Posterior cingulate gyrus (tissue), 11 donors: ENCODE measurements around the gene ERG.

Experiments
- DNase-seq, 10 donors: peaks; one replicate each; pipeline versions ENCODE4 v3.0.0 to v3.0.0-alpha.2; 2020 to 2021; ENCODE audit warnings: mixed read lengths in 3 of 10
- intact Hi-C: fragments of 100-400 bp; cut with DNase I; formaldehyde crosslinking; loops from one replicate; pipeline ENCODE4 v1.15.1; 2023

The ERG gene

GRCh38 chr21:38500073-38500472 lies 1.8 kb upstream of the ERG start:
- DNase-seq = no peak
- intact Hi-C loops = loop anchor here (10.0 kb wide), 1 partner anchor 215 kb away; no protein-coding TSS in a partner anchor

- intact Hi-C loops = no loop called here
These were observed 1.0 kb upstream of the ERG start for GRCh38 chr21:38499296-38499695.

DNA sequence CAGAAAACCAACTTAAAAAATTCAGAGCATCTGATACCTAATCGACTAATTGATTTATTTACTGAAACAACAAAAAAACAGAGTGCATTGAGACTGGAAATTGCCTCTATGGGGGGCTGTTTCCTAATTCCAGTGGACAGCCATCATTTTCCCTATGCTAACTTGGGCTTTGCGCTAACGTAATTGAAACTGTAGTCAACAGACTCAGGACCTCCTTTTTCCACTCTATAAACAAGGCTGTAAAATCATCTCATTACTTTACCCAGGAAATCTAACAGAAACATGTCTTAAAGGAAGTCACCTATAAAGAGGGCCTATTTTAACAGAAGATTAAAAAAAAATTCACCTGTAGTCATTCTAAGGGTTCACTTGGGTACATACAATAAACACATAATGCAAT lies 2.1 kb downstream of the ERG start:
- intact Hi-C loops = no loop called here
- DNase-seq = no peak

More at GRCh38 chr21:38499296-38499695, 1.0 kb upstream of the ERG start:
- DNase-seq = no peak

DNA sequence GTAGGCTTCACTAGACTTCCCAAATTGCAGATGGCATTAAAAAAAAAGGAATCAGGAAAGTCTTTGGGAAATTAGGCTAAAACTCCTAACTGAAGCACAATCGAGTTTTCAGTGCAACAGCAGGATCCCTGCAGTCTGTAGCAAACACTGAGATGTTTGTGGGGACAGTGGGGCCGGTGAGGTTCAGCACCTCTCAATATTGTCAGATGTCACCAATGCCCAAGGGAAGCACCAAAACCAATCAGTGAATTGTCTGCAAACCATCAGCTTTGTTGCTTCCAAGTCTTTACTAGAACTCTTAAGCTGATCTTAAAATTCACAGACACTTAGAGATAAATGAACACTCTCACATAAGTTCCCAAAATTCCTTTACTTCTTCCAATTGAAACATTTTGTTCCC lies 2.6 kb downstream of the ERG start:
- no peak for DNase-seq
- intact Hi-C loops = no loop called here

- intact Hi-C loops = no loop called here
- DNase-seq = no peak
These were observed 3.0 kb downstream of the ERG start for GRCh38 chr21:38495242-38495641.

DNA sequence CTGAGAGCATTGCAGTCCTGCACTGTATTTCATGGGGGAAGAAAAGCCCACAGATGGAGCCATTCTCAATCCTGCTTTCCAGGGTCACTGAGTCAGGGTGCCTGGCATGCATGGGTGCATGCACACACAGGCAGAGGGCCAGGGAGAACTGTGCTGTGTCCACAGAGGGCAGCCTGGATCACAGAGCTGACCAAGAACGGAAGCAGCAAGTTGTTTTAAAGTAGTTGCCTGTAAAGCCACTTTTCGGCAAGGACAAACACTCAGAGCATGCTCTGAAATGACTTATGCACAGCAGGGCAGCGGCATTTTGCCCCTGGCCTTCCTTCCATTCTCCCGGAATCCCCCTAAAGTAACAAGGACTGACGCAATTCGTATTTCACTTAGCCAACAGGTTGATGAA lies 3.6 kb downstream of the ERG start:
- no peak for DNase-seq
- intact Hi-C loops = no loop called here

- intact Hi-C loops = no loop called here
- DNase-seq = no peak
These were observed 4.0 kb downstream of the ERG start for GRCh38 chr21:38494251-38494642.

DNA sequence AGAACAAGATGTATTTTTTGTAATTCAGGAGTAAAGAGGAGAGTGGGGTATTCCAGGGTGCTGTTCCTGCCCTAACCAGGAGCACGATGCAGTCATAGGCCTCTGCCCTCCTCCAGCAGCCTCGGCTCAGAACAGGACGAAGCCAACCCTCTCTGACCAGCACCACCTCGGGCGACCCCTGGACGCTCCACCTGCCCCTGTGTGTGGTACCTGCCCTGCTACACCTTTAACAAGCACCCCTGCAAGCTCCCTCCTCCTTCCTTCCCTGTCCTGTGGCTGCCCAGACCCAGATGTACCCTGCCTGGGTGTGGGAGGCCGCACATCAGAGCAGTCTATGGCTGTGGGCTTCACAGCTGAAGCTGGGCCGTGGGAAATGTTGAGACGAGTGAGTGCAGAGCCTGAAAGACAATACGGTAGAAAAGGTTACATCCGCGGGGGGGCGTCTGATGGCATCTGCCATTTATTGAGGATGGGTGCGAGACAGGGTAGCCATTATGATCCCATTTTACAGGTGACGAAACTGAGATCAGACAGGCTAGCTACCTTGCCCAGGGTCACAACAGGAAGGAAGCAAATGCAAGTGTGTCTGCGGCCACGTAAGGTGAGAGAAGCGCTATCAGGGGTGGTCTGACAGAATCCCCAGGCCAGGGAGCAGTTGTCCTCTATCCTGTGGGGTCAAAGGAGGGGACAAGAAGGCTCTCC lies 4.6 kb downstream of the ERG start:
- intact Hi-C loops = no loop called here
- DNase-seq = no peak

DNA sequence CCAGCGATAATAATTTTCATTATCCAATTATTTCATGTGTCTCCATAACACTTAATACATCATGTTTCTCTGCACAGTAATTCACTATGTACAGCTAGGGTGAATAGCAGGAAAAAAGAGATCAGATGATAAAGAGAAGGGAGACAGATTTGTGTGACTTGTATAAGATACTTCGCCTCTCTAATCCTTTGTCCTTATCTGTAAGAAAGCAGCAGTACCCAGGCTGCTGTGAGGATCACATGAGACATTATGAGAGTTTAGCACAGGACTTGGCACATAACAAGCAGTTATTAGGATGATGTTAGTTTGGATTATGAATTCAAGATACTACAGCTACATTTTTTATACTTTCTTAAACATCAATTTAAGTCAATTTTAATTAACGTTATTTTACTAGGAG lies 6.3 kb downstream of the ERG start:
- intact Hi-C loops = no loop called here

GRCh38 chr21:38491536-38491935 lies 6.7 kb downstream of the ERG start:
- intact Hi-C loops = no loop called here
- DNase-seq = no peak

More for the DNA sequence above, 6.3 kb downstream of the ERG start:
- DNase-seq = no peak

GRCh38 chr21:38490411-38491020 lies 7.8 kb downstream of the ERG start:
- intact Hi-C loops = no loop called here
- no peak for DNase-seq

GRCh38 chr21:38489729-38490128 lies 8.5 kb downstream of the ERG start:
- intact Hi-C loops = no loop called here

GRCh38 chr21:38489271-38489652 lies 9.0 kb downstream of the ERG start:
- intact Hi-C loops = no loop called here
- no peak for DNase-seq

More at GRCh38 chr21:38489729-38490128, 8.5 kb downstream of the ERG start:
- DNase-seq = no peak

- intact Hi-C loops = no loop called here
- no peak for DNase-seq
These were observed 9.5 kb downstream of the ERG start for GRCh38 chr21:38488640-38489270.

GRCh38 chr21:38487901-38488639 lies 10.2 kb downstream of the ERG start:
- no peak for DNase-seq
- intact Hi-C loops = no loop called here

DNA sequence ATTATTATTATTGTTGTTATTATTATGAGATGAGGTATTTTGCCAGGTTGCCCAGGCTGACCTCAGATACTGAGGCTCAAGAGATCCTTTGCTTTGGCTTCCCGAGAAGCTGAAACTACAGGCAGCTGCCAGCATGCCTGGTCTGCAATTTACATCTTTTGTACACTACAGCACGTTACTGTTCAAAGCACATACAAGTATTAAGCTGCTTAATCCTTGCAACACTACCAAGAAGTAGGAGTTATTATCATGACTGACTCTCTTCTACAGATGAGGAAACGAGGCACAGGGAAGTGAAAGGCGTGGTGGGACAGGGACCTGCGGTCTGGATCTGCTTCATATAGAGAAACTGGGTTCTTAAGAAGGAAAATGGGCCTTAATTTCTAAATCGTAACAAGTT lies 11.6 kb downstream of the ERG start:
- DNase-seq = no peak
- intact Hi-C loops = no loop called here

- no peak for DNase-seq
These were observed 12.1 kb downstream of the ERG start for GRCh38 chr21:38486221-38486620.

DNA sequence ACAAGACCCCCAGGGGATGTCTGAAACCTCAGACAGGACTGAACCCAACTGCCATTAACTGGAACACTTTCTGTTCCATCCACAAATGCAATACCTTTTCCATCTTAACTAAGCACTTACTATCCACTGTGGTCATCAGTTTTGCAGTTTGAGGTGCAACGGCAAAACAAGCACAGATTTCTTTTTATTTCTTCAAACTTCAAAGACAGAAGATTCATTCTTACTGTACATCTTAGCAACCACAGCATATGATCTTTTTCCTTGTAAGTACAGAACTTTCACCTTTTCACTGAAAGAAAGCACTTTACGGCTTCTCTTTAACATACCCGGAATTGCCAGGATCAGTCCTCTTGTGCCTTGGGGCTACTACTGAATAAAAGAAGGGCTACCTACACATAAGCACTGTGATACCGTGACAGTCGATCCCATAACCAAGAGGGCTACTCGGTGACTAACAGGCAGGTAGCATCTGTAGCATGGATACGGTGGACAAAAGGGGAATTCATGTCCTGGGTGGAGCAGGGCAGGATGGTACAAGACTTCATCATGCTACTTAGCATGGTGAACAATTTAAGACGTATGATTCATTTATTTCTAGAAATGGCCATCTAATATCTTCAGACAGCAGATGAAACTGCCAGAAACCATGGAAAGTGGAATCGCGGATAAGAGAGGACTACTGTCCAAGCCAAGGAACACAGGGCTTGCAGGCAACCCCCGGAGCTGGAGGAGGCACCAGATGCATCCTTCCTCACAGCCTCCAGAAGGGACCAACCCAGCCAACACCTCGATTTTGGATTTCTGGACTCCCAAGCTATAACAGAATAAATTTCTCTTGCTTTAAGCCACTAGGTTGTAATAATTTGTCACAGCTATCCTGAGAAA lies 18.4 kb downstream of the ERG start:
- DNase-seq = no peak
- intact Hi-C loops = loop anchor here (10.0 kb wide), 1 partner anchor 75 kb away; no protein-coding TSS in a partner anchor

More at GRCh38 chr21:38486221-38486620, 12.1 kb downstream of the ERG start:
- intact Hi-C loops = no loop called here

- no peak for DNase-seq
- intact Hi-C loops = loop anchor here (10.0 kb wide), 1 partner anchor 74 kb away; no protein-coding TSS in a partner anchor
These were observed 19.5 kb downstream of the ERG start for GRCh38 chr21:38478782-38479181.

GRCh38 chr21:38477226-38477625 lies 21.1 kb downstream of the ERG start:
- intact Hi-C loops = loop anchor here (10.0 kb wide), 1 partner anchor 72 kb away; no protein-coding TSS in a partner anchor
- DNase-seq = no peak
